WTC11 (cell line): Measurements from ENCODE around the gene SMPDL3A. TPM values are rescaled to one million over a fixed set of nuclear protein-coding genes. Genes with fewer than 3 reads are reported as not detected.

Source experiments
- ATAC-seq: fragments of 200-7000 bp; cut with Tn5 transposase; 2 replicates; pipeline ENCODE4 v1.10.0; 2021; ENCODE audit warnings: mild to moderate bottlenecking, moderate library complexity
- CTCF ChIA-PET: fragments of 300-600 bp; sonication (Branson Sonifier 250); formaldehyde crosslinking; loops from one replicate; lab custom pipeline; 2021; ENCODE audit warnings: antibody characterized with exemption; lab: Charles Lee
- POLR2A ChIA-PET: fragments of 350-600 bp; sonication (Branson Sonifier 250); formaldehyde crosslinking; loops from one replicate; lab custom pipeline; 2021; ENCODE audit warnings: antibody characterized with exemption; lab: Charles Lee
- DNase-seq: peaks from one replicate; pipeline ENCODE4 v3.0.0; 2021; ENCODE audit warnings: low spot score
- H3K27ac Mint-ChIP-seq: 2 replicates; pipeline ENCODE4 v1.8.0; 2021; ENCODE audit warnings: mixed read lengths
- H3K27me3 Mint-ChIP-seq: 2 replicates; pipeline ENCODE4 v1.8.0; 2021; ENCODE audit warnings: low read depth, mild to moderate bottlenecking, moderate library complexity, mixed read lengths
- H3K36me3 Mint-ChIP-seq: 2 replicates; pipeline ENCODE4 v1.8.0; 2021; ENCODE audit warnings: mixed read lengths
- H3K4me1 Mint-ChIP-seq: 2 replicates; pipeline ENCODE4 v1.8.0; 2022; ENCODE audit warnings: mixed read lengths
- H3K4me3 Mint-ChIP-seq: 2 replicates; pipeline ENCODE4 v1.8.0; 2021; ENCODE audit warnings: mild to moderate bottlenecking, moderate library complexity, mixed read lengths
- H3K9me3 Mint-ChIP-seq: 2 replicates; pipeline ENCODE4 v1.8.0; 2021; ENCODE audit warnings: mixed read lengths
- AFF4 ChIP-seq: sonication (generic); formaldehyde crosslinking; IDR thresholded peaks from 2 replicates; pipeline ENCODE4 v1.8.1; 2023; ENCODE audit warnings: mild to moderate bottlenecking, missing genetic modification reagents, borderline replicate concordance
- CREB1 ChIP-seq: sonication (generic); formaldehyde crosslinking; IDR thresholded peaks from 2 replicates; pipeline ENCODE4 v1.8.0; 2023; ENCODE audit warnings: mild to moderate bottlenecking, missing genetic modification reagents
- ESRRA ChIP-seq: sonication (generic); formaldehyde crosslinking; IDR thresholded peaks from 2 replicates; pipeline ENCODE4 v1.8.1; 2022; ENCODE audit warnings: mild to moderate bottlenecking, missing genetic modification reagents, borderline replicate concordance
- FOXJ3 ChIP-seq: sonication (generic); formaldehyde crosslinking; IDR thresholded peaks from 2 replicates; pipeline ENCODE4 v1.9.0; 2021; ENCODE audit warnings: missing genetic modification reagents, mild to moderate bottlenecking, borderline replicate concordance
- FOXP1 ChIP-seq: sonication (generic); formaldehyde crosslinking; IDR thresholded peaks from 2 replicates; pipeline ENCODE4 v1.8.0; 2022; ENCODE audit warnings: missing genetic modification reagents, mild to moderate bottlenecking, moderate library complexity, borderline replicate concordance
- GABPB1 ChIP-seq: sonication (generic); formaldehyde crosslinking; IDR thresholded peaks from 2 replicates; pipeline ENCODE4 v1.8.1; 2023; ENCODE audit warnings: mild to moderate bottlenecking, missing genetic modification reagents
- GRHL2 ChIP-seq: fragments of 250-450 bp; sonication (Bioruptor Pico); IDR thresholded peaks from 2 replicates; pipeline ENCODE4 v1.8.0; 2022; ENCODE audit warnings: mild to moderate bottlenecking, moderate library complexity; ENCODE audit not compliant: insufficient replicate concordance, severe bottlenecking
- JAZF1 ChIP-seq: fragments of 250-450 bp; sonication (Bioruptor Pico); IDR thresholded peaks from 2 replicates; pipeline ENCODE4 v1.9.0; 2021; ENCODE audit warnings: moderate library complexity, mild to moderate bottlenecking, inconsistent platforms
- KAT7 ChIP-seq: sonication (generic); formaldehyde crosslinking; IDR thresholded peaks from 2 replicates; pipeline ENCODE4 v1.8.1; 2023; ENCODE audit warnings: missing genetic modification reagents, mild to moderate bottlenecking, borderline replicate concordance
- NR2C2 ChIP-seq: sonication (generic); formaldehyde crosslinking; IDR thresholded peaks from 2 replicates; pipeline ENCODE4 v1.8.0; 2022; ENCODE audit warnings: mild to moderate bottlenecking, missing genetic modification reagents
- NR3C1 ChIP-seq: sonication (generic); formaldehyde crosslinking; conservative IDR thresholded peaks from 2 replicates; pipeline ENCODE4 v1.8.1; 2023; ENCODE audit warnings: low read depth, mild to moderate bottlenecking, missing genetic modification reagents
- OVOL2 ChIP-seq: fragments of 250-450 bp; sonication (Bioruptor Pico); IDR thresholded peaks from 2 replicates; pipeline ENCODE4 v1.9.0; 2021; ENCODE audit warnings: mild to moderate bottlenecking, borderline replicate concordance
- PRDM15 ChIP-seq: sonication (generic); formaldehyde crosslinking; IDR thresholded peaks from 2 replicates; pipeline ENCODE4 v1.8.0; 2022; ENCODE audit warnings: missing genetic modification reagents
- RELA ChIP-seq: sonication (generic); formaldehyde crosslinking; IDR thresholded peaks from 2 replicates; pipeline ENCODE4 v1.8.1; 2022; ENCODE audit warnings: missing genetic modification reagents, mild to moderate bottlenecking, borderline replicate concordance
- RORB ChIP-seq: fragments of 250-450 bp; sonication (Bioruptor Pico); IDR thresholded peaks from 2 replicates; pipeline ENCODE4 v1.9.0; 2021; ENCODE audit warnings: mild to moderate bottlenecking
- SOX15 ChIP-seq: fragments of 250-450 bp; sonication (Bioruptor Pico); IDR thresholded peaks from 2 replicates; pipeline ENCODE4 v1.9.0; 2021; ENCODE audit warnings: mild to moderate bottlenecking
- TCF7 ChIP-seq: sonication (generic); formaldehyde crosslinking; IDR thresholded peaks from 2 replicates; pipeline ENCODE4 v1.8.0; 2022; ENCODE audit warnings: mild to moderate bottlenecking, low read depth, missing genetic modification reagents, moderate library complexity
- TEAD1 ChIP-seq: sonication (generic); formaldehyde crosslinking; IDR thresholded peaks from 2 replicates; pipeline ENCODE4 v1.8.0; 2022; ENCODE audit warnings: mild to moderate bottlenecking, missing genetic modification reagents
- ZBTB21 ChIP-seq: sonication (generic); formaldehyde crosslinking; IDR thresholded peaks from 2 replicates; pipeline ENCODE4 v1.8.1; 2023; ENCODE audit warnings: mild to moderate bottlenecking, missing genetic modification reagents, borderline replicate concordance
- ZNF138 ChIP-seq: sonication (generic); formaldehyde crosslinking; conservative IDR thresholded peaks from 2 replicates; pipeline ENCODE4 v1.8.1; 2022; ENCODE audit warnings: mild to moderate bottlenecking, moderate library complexity, missing genetic modification reagents
- ZNF232 ChIP-seq: sonication (generic); formaldehyde crosslinking; IDR thresholded peaks from 2 replicates; pipeline ENCODE4 v1.8.0; 2022; ENCODE audit warnings: mild to moderate bottlenecking, missing genetic modification reagents
- ZNF416 ChIP-seq: fragments of 250-450 bp; sonication (Bioruptor Pico); IDR thresholded peaks from 2 replicates; pipeline ENCODE4 v1.9.0; 2021; ENCODE audit warnings: mild to moderate bottlenecking, inconsistent platforms
- ZNF425 ChIP-seq: fragments of 250-450 bp; sonication (Bioruptor Pico); conservative IDR thresholded peaks from 2 replicates; pipeline ENCODE4 v1.9.0; 2021; ENCODE audit warnings: mild to moderate bottlenecking
- total RNA-seq: library from RNA; stranded (reverse); gene quantifications from 3 replicates; pipeline ENCODE4 v1.2.3, GENCODE V29; 2021
- TF ChIP-seq, protein P1 (sequence below): fragments of 250-450 bp; sonication (Bioruptor Pico); IDR thresholded peaks from 2 replicates; pipeline ENCODE4 v1.9.0; 2021; ENCODE audit warnings: mild to moderate bottlenecking
- TF ChIP-seq, protein P2 (sequence below): sonication (generic); formaldehyde crosslinking; IDR thresholded peaks from 2 replicates; pipeline ENCODE4 v1.8.0; 2022; ENCODE audit warnings: mild to moderate bottlenecking, missing genetic modification reagents
- TF ChIP-seq, protein P3 (sequence below): sonication (generic); formaldehyde crosslinking; IDR thresholded peaks from 2 replicates; pipeline ENCODE4 v1.8.0; 2023; ENCODE audit warnings: missing genetic modification reagents

SMPDL3A gene
- total RNA-seq, 1 experiment from 2014 or later, result 2.1 TPM

DNA sequence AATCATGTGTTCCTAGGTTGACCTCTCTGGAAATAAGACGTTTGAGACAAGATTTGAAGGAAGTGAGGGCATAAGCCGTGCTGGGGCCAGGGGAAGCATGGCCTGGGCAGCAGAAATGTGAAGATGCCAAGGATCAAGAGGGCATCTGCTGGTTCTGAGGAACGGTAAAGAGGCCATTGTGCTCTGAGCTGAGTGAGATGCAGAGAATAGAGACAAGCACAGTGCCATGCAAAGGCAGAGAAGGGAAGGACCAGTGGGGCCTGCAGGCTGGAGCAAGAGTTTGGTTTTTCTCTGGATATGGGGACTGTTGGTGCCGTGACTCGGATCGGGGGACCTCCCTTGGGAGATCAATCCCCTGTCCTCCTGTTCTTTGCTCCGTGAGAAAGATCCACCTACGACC, 50.8 kb downstream of the SMPDL3A start:
- Mint-ChIP-seq H3K4me3 (no peak overlapping the region), H3K9me3 (no peaks in the 10 kb centered on the region), H3K4me1 (peaks cover 26% of the 10 kb centered on the region), H3K27ac (no peak overlapping the region), H3K36me3 (no peaks in the 10 kb centered on the region), H3K27me3 (peaks cover 10% of the 10 kb centered on the region; the same call in 1 of the 2 replicates)
- DNase-seq (no peak), ATAC-seq (peak; percentile 77)
- TF ChIP-seq GRHL2 (no peak), GABPB1 (no peak), RORB (CRISPR knock-in tag) (no peak), ZBTB21 (CRISPR knock-in tag) (no peak), PRDM15 (no peak), SOX15 (no peak), JAZF1 (CRISPR knock-in tag) (no peak), ZNF425 (CRISPR knock-in tag) (no peak), FOXJ3 (CRISPR knock-in tag) (no peak), AFF4 (CRISPR knock-in tag) (no peak), ZNF232 (CRISPR knock-in tag) (no peak), ESRRA (CRISPR knock-in tag) (no peak), ZNF416 (CRISPR knock-in tag) (no peak)
- TF ChIP-seq, protein P1, sequence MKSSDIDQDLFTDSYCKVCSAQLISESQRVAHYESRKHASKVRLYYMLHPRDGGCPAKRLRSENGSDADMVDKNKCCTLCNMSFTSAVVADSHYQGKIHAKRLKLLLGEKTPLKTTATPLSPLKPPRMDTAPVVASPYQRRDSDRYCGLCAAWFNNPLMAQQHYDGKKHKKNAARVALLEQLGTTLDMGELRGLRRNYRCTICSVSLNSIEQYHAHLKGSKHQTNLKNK (CRISPR knock-in tag), result no peak
- POLR2A ChIA-PET, result interaction anchor here (1.5 kb wide), 1 partner anchor 51 kb away, joined by 5 read pairs; the partner anchor contains the start of gene SMPDL3A
- CTCF ChIA-PET, result interaction anchor here (0.7 to 2.7 kb wide), 24 partner anchors 9 to 875 kb away, joined by 3 to 74 read pairs (median 6); partner anchors contain the start of genes FABP7, PKIB and SMPDL3A

DNA sequence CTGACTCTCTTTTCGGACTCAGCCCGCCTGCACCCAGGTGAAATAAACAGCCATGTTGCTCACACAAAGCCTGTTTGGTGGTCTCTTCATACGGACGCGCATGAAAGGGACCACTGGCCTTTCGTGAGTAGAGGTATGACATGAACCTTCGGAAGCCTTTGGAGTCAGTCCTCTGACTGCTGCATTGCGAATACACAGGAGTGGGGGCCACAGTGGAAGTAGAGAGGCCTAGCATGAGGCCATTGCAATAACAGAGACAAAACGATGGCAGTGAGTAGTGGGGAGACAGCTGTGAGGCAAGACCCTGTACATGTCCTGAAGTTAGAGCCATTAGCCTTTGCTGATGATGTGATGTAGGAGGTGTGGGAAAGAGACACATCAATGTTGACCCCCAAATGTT, 56.4 kb downstream of the SMPDL3A start:
- ChIA-PET CTCF (interaction anchor here (1.0 kb wide), 1 partner anchor 101 kb away, joined by 3 read pairs; no protein-coding TSS in a partner anchor), POLR2A (no interaction called here)
- peak overlapping the region; percentile 4; the same call in 1 of the 2 replicates for H3K4me3 Mint-ChIP-seq
- peaks cover under 1% of the 10 kb centered on the region for H3K9me3 Mint-ChIP-seq
- DNase-seq, result no peak
- H3K4me1 Mint-ChIP-seq, result peaks cover 30% of the 10 kb centered on the region
- peak overlapping the region; percentile 60 for H3K27ac Mint-ChIP-seq
- peaks cover 9% of the 10 kb centered on the region; the same call in 1 of the 2 replicates for H3K27me3 Mint-ChIP-seq
- ATAC-seq, result peak; percentile 65
- peaks cover 5% of the 10 kb centered on the region for H3K36me3 Mint-ChIP-seq
- TF ChIP-seq OVOL2 (CRISPR knock-in tag) (no peak), RELA (no peak), NR2C2 (CRISPR knock-in tag) (no peak), KAT7 (no peak), CREB1 (CRISPR knock-in tag) (no peak), NR3C1 (no peak), FOXP1 (no peak), ZNF138 (CRISPR knock-in tag) (no peak), ESRRA (CRISPR knock-in tag) (no peak), ZBTB21 (CRISPR knock-in tag) (no peak), TCF7 (no peak), TEAD1 (CRISPR knock-in tag) (no peak)
- TF ChIP-seq, protein P2, sequence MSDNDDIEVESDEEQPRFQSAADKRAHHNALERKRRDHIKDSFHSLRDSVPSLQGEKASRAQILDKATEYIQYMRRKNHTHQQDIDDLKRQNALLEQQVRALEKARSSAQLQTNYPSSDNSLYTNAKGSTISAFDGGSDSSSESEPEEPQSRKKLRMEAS (CRISPR knock-in tag), result no peak
- TF ChIP-seq, protein P3, sequence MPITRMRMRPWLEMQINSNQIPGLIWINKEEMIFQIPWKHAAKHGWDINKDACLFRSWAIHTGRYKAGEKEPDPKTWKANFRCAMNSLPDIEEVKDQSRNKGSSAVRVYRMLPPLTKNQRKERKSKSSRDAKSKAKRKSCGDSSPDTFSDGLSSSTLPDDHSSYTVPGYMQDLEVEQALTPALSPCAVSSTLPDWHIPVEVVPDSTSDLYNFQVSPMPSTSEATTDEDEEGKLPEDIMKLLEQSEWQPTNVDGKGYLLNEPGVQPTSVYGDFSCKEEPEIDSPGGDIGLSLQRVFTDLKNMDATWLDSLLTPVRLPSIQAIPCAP, result no peak
